ENCODE measurements around the gene PPFIBP2.
A peak's percentile ranks its signal among the peaks of the same experiment; 100 is the strongest.
"Not testable (repeated sequence)": the region's sequence is repeated elsewhere in the genome, so short reads cannot be mapped to it uniquely, and the experiment has no call there.

Gene PPFIBP2

GRCh38 chr11:7656704-7657103 lies 142.9 kb downstream of the PPFIBP2 start:
- no peaks in the 10 kb centered on the region for H3K79me2 ChIP-seq (ENCODE audit: low read length)
- no peak overlapping the region for H3K9ac ChIP-seq (ENCODE audit: low read length)
- TF ChIP-seq CTCF (IDR thresholded peaks at IDR 0.05; ENCODE audit: low read length) = no peak
- TF ChIP-seq EZH2 (optimal IDR thresholded peaks at IDR 0.05; ENCODE audit: low read depth, low read length) = no peak
- TF ChIP-seq EZH2phosphoT487 (IDR thresholded peaks at IDR 0.05; ENCODE audit: low read length) = no peak
- no peaks in the 10 kb centered on the region for H3F3A ChIP-seq (ENCODE audit: insufficient read depth, low read length)
- no peaks in the 10 kb centered on the region for H4K20me1 ChIP-seq (ENCODE audit: insufficient read depth, low read length)
- no peak overlapping the region for H3K4me2 ChIP-seq (ENCODE audit: low read depth, low read length)
- DNase-seq = no peak
- no peaks in the 10 kb centered on the region for H3K4me1 ChIP-seq (ENCODE audit: low read length)
- no peak overlapping the region for H3K4me3 ChIP-seq (ENCODE audit: low read length)
- H3K36me3 ChIP-seq (replicated peaks; ENCODE audit: insufficient read depth, low read length) = no peaks in the 10 kb centered on the region
- H2AFZ ChIP-seq (ENCODE audit: low read length) = no peak overlapping the region
- no peaks in the 10 kb centered on the region for H3K9me2 ChIP-seq (replicated peaks; ENCODE audit: insufficient read depth, low read length)
- no peaks in the 10 kb centered on the region for H3K9me3 ChIP-seq (replicated peaks; ENCODE audit: insufficient read depth, low read length)
- no peak overlapping the region for H3K27ac ChIP-seq (ENCODE audit: low read length)
- no peaks in the 10 kb centered on the region for H3K27me3 ChIP-seq (replicated peaks; ENCODE audit: insufficient read depth, low read length)

GRCh38 chr11:7657306-7658025 lies 143.7 kb downstream of the PPFIBP2 start:
- DNase-seq = peak; percentile 49
- Histone ChIP-seq H3F3A (ENCODE audit: insufficient read depth, low read length) (no peaks in the 10 kb centered on the region), H4K20me1 (ENCODE audit: insufficient read depth, low read length) (no peaks in the 10 kb centered on the region), H2AFZ (ENCODE audit: low read length) (no peak overlapping the region), H3K9ac (ENCODE audit: low read length) (no peak overlapping the region), H3K27me3 (replicated peaks; ENCODE audit: insufficient read depth, low read length) (no peaks in the 10 kb centered on the region), H3K4me3 (ENCODE audit: low read length) (no peak overlapping the region), H3K4me1 (ENCODE audit: low read length) (no peaks in the 10 kb centered on the region), H3K9me3 (replicated peaks; ENCODE audit: insufficient read depth, low read length) (no peaks in the 10 kb centered on the region), H3K27ac (ENCODE audit: low read length) (no peak overlapping the region), H3K9me2 (replicated peaks; ENCODE audit: insufficient read depth, low read length) (no peaks in the 10 kb centered on the region), H3K36me3 (replicated peaks; ENCODE audit: insufficient read depth, low read length) (no peaks in the 10 kb centered on the region), H3K79me2 (ENCODE audit: low read length) (no peaks in the 10 kb centered on the region), H3K4me2 (ENCODE audit: low read depth, low read length) (no peak overlapping the region)
- TF ChIP-seq EZH2 (optimal IDR thresholded peaks at IDR 0.05; ENCODE audit: low read depth, low read length) = no peak
- TF ChIP-seq EZH2phosphoT487 (IDR thresholded peaks at IDR 0.05; ENCODE audit: low read length) = no peak
- peak; percentile 55 for TF ChIP-seq CTCF (IDR thresholded peaks at IDR 0.05; ENCODE audit: low read length)

DNA sequence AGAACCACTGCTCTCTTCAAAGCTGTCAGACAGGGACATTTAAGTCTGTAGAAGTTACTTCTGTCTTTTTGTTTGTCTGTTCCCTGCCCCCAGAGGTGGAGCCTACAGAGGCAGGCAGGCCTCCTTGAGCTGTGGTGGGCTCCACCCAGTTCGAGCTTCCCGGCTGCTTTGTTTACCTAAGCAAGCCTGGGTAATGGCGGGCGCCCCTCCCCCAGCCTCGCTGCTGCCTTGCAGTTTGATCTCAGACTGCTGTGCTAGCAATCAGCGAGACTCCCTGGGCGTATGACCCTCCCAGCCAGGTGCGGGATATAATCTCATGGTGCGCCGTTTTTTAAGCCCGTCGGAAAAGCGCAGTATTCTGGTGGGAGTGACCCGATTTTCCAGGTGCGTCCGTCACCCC lies 149.7 kb downstream of the PPFIBP2 start:
- H3K36me3 ChIP-seq (replicated peaks; ENCODE audit: insufficient read depth, low read length); H3K4me3 ChIP-seq (ENCODE audit: low read length); H3K4me2 ChIP-seq (ENCODE audit: low read depth, low read length); H3K27me3 ChIP-seq (replicated peaks; ENCODE audit: insufficient read depth, low read length); H3K27ac ChIP-seq (ENCODE audit: low read length); H2AFZ ChIP-seq (ENCODE audit: low read length); H3K9ac ChIP-seq (ENCODE audit: low read length); H3K9me2 ChIP-seq (replicated peaks; ENCODE audit: insufficient read depth, low read length); H3F3A ChIP-seq (ENCODE audit: insufficient read depth, low read length); H4K20me1 ChIP-seq (ENCODE audit: insufficient read depth, low read length); H3K9me3 ChIP-seq (replicated peaks; ENCODE audit: insufficient read depth, low read length); DNase-seq; H3K79me2 ChIP-seq (ENCODE audit: low read length): not testable (repeated sequence)
- peaks cover 13% of the 10 kb centered on the region for H3K4me1 ChIP-seq (ENCODE audit: low read length)

DNA sequence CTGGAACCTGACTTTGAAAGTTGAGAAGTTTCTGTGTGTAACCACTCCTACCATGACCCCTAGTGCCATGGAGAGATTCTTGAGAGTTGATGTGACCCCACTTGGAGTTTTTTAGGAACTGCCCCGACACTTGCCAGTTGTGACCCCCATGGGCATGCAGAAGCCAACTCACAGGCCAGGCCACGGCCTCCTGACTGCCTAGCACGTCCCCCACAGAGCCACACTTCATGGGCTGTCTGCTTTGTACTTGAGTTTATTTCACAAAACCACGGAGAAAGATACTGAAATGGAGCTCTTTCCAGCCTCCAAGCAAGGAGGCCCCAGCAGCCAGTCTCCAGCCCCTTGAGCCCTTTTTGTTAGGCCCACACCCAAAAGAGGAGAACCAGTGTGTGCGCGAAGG lies 151.1 kb downstream of the PPFIBP2 start:
- Histone ChIP-seq H4K20me1 (ENCODE audit: insufficient read depth, low read length) (no peaks in the 10 kb centered on the region), H3K79me2 (ENCODE audit: low read length) (no peaks in the 10 kb centered on the region), H3K4me2 (ENCODE audit: low read depth, low read length) (no peak overlapping the region), H3K9me3 (replicated peaks; ENCODE audit: insufficient read depth, low read length) (no peaks in the 10 kb centered on the region), H2AFZ (ENCODE audit: low read length) (no peak overlapping the region), H3K27ac (ENCODE audit: low read length) (no peak overlapping the region), H3F3A (ENCODE audit: insufficient read depth, low read length) (0 out of 2 replicates have a peak, but pooled peaks cover 3% of the 10 kb centered on the region), H3K36me3 (replicated peaks; ENCODE audit: insufficient read depth, low read length) (no peaks in the 10 kb centered on the region), H3K9ac (ENCODE audit: low read length) (no peak overlapping the region), H3K9me2 (replicated peaks; ENCODE audit: insufficient read depth, low read length) (no peaks in the 10 kb centered on the region), H3K4me1 (ENCODE audit: low read length) (peaks cover 13% of the 10 kb centered on the region), H3K4me3 (ENCODE audit: low read length) (no peak overlapping the region), H3K27me3 (replicated peaks; ENCODE audit: insufficient read depth, low read length) (no peaks in the 10 kb centered on the region)
- DNase-seq = no peak
- TF ChIP-seq CTCF (IDR thresholded peaks at IDR 0.05; ENCODE audit: low read length) (no peak), EZH2phosphoT487 (IDR thresholded peaks at IDR 0.05; ENCODE audit: low read length) (no peak), EZH2 (optimal IDR thresholded peaks at IDR 0.05; ENCODE audit: low read depth, low read length) (no peak)
